Measurements from ENCODE around the gene TMEM108. TPM values are rescaled to one million over a fixed set of nuclear protein-coding genes. Genes with fewer than 3 reads are reported as not detected.

The TMEM108 gene
- total RNA-seq, 2 experiments from 2014 or later, result not detected

DNA sequence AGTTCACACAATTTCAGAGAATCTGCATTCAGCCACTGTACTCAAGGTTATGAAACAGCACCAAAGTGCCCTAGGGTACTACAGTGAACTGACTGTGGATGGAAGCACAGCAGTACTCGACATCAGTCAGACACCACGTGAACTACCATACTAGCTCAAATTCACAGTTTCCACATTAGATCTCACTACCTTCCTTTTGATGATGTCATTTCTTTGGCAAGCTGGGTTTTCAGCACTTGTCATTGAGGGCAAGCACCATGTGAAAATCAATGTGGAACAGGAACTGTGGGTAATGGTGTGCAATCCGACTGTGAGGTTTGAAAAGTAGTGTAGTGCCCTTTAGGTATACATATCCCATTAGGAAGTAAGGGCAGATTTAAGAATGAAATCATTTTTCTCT, 251.1 kb downstream of the TMEM108 start:
- H3K4me2 ChIP-seq (ENCODE audit: low read length), result no peak overlapping the region
- ChIA-PET CTCF (ENCODE audit: unreplicated experiment) (no interaction called here), POLR2A (no interaction called here)
- no peak for TF ChIP-seq EZH2phosphoT487 (IDR thresholded peaks at IDR 0.05; ENCODE audit: borderline replicate concordance, low read depth, low read length)
- TF ChIP-seq, protein P1, sequence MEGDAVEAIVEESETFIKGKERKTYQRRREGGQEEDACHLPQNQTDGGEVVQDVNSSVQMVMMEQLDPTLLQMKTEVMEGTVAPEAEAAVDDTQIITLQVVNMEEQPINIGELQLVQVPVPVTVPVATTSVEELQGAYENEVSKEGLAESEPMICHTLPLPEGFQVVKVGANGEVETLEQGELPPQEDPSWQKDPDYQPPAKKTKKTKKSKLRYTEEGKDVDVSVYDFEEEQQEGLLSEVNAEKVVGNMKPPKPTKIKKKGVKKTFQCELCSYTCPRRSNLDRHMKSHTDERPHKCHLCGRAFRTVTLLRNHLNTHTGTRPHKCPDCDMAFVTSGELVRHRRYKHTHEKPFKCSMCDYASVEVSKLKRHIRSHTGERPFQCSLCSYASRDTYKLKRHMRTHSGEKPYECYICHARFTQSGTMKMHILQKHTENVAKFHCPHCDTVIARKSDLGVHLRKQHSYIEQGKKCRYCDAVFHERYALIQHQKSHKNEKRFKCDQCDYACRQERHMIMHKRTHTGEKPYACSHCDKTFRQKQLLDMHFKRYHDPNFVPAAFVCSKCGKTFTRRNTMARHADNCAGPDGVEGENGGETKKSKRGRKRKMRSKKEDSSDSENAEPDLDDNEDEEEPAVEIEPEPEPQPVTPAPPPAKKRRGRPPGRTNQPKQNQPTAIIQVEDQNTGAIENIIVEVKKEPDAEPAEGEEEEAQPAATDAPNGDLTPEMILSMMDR (conservative IDR thresholded peaks at IDR 0.05; ENCODE audit: low read length), result no peak
- no peaks in the 10 kb centered on the region for H3K79me2 ChIP-seq (ENCODE audit: insufficient read depth, low read depth, low read length)
- H2AFZ ChIP-seq (ENCODE audit: low read length), result no peak overlapping the region
- H4K20me1 ChIP-seq (ENCODE audit: insufficient read depth, low read length), result no peaks in the 10 kb centered on the region
- H3K36me3 ChIP-seq (ENCODE audit: insufficient read depth, low read length), result no peaks in the 10 kb centered on the region
- H3K4me3 ChIP-seq (ENCODE audit: low read depth, low read length, poor library complexity, severe bottlenecking), result no peak overlapping the region
- no TSS peak for BruUV-seq (replicated peaks)
- intact Hi-C loops (cut with micrococcal nuclease; ENCODE audit: unreplicated experiment), result no loop called here
- H3K9me3 ChIP-seq (ENCODE audit: low read length), result no peaks in the 10 kb centered on the region
- no peak for DNase-seq (ENCODE audit: low spot score)
- no peaks in the 10 kb centered on the region for H3K9me2 ChIP-seq (ENCODE audit: insufficient read depth, low read length)
- H3K4me1 ChIP-seq (ENCODE audit: insufficient read depth, low read length, poor library complexity, severe bottlenecking), result no peaks in the 10 kb centered on the region
- H3K27ac ChIP-seq (ENCODE audit: low read depth, low read length, poor library complexity, severe bottlenecking), result no peak overlapping the region

DNA sequence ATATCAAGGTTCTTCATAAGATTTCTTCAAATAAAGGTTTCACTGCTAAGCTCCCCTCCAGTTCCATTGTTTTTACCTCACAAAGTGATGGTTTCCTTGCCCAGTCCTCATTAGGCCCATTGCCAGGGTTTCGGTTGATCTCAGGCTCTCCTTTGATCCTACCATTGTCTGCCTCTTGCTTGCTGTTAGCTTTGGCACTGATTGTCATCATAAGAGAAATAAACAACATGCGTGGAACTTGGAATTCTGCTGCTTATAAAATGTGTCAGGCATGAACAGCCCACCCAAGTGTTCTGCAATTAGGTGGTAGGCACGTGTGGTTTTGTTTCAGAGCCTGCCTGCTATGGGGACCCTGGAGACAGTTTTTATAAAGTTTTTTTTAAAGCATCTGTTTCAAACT, 254.1 kb downstream of the TMEM108 start:
- Histone ChIP-seq H3K4me2 (ENCODE audit: low read length) (no peak overlapping the region), H3K9me3 (ENCODE audit: low read length) (no peaks in the 10 kb centered on the region), H3K4me1 (ENCODE audit: insufficient read depth, low read length, poor library complexity, severe bottlenecking) (no peaks in the 10 kb centered on the region), H3K9me2 (ENCODE audit: insufficient read depth, low read length) (no peaks in the 10 kb centered on the region), H4K20me1 (ENCODE audit: insufficient read depth, low read length) (no peaks in the 10 kb centered on the region), H3K4me3 (ENCODE audit: low read depth, low read length, poor library complexity, severe bottlenecking) (no peak overlapping the region), H2AFZ (ENCODE audit: low read length) (no peak overlapping the region), H3K79me2 (ENCODE audit: insufficient read depth, low read depth, low read length) (no peaks in the 10 kb centered on the region), H3K36me3 (ENCODE audit: insufficient read depth, low read length) (no peaks in the 10 kb centered on the region), H3K27ac (ENCODE audit: low read depth, low read length, poor library complexity, severe bottlenecking) (no peak overlapping the region)
- intact Hi-C loops (cut with micrococcal nuclease; ENCODE audit: unreplicated experiment), result no loop called here
- CTCF ChIA-PET (ENCODE audit: unreplicated experiment), result no interaction called here
- DNase-seq (ENCODE audit: low spot score), result no peak
- TF ChIP-seq, protein P1 (conservative IDR thresholded peaks at IDR 0.05; ENCODE audit: low read length), result no peak
- TF ChIP-seq EZH2phosphoT487 (IDR thresholded peaks at IDR 0.05; ENCODE audit: borderline replicate concordance, low read depth, low read length), result no peak
- BruUV-seq (replicated peaks), result no TSS peak
- POLR2A ChIA-PET, result no interaction called here

DNA sequence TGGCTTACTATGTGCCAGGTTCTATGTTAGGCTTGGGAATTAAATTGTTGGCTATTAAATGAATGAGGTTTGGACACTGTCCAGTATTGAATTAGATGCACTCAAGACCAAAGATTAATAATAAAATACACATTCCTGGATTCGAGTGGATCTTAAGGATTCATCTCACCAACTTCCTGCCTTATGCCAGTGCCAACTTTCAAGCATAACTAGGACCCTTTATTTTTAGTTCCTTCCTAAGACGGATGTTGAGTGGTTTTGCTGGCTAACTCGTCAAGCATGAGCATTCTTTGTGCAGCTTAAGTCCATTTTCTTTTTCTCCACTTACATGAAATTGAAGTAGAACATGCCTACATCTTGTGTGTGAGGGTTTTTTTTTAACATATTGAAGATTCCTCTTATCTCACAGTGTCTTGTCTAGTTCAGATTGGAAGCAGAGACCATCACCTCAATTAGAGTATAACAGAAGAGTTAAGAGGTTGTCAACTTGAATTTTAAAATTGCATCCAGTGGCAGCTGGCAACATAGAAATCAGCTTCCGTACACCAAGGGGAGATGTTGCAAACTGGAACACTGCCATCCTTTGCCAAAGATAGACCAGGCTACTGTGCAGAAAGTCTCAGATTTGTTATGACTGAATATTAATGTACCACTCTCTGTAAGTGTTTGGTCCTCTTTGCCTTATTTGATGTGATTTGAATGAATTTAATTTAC, 255.4 kb downstream of the TMEM108 start:
- CTCF ChIA-PET (ENCODE audit: unreplicated experiment), result no interaction called here
- no peaks in the 10 kb centered on the region for H3K79me2 ChIP-seq (ENCODE audit: insufficient read depth, low read depth, low read length)
- H4K20me1 ChIP-seq (ENCODE audit: insufficient read depth, low read length), result no peaks in the 10 kb centered on the region
- no TSS peak for BruUV-seq (replicated peaks)
- DNase-seq (ENCODE audit: low spot score), result no peak
- no peak overlapping the region for H2AFZ ChIP-seq (ENCODE audit: low read length)
- TF ChIP-seq, protein P1 (conservative IDR thresholded peaks at IDR 0.05; ENCODE audit: low read length), result no peak
- TF ChIP-seq EZH2phosphoT487 (IDR thresholded peaks at IDR 0.05; ENCODE audit: borderline replicate concordance, low read depth, low read length), result no peak
- H3K36me3 ChIP-seq (ENCODE audit: insufficient read depth, low read length), result no peaks in the 10 kb centered on the region
- no peaks in the 10 kb centered on the region for H3K9me3 ChIP-seq (ENCODE audit: low read length)
- no peak overlapping the region for H3K27ac ChIP-seq (ENCODE audit: low read depth, low read length, poor library complexity, severe bottlenecking)
- no peaks in the 10 kb centered on the region for H3K9me2 ChIP-seq (ENCODE audit: insufficient read depth, low read length)
- H3K4me3 ChIP-seq (ENCODE audit: low read depth, low read length, poor library complexity, severe bottlenecking), result no peak overlapping the region
- H3K4me2 ChIP-seq (ENCODE audit: low read length), result no peak overlapping the region
- H3K4me1 ChIP-seq (ENCODE audit: insufficient read depth, low read length, poor library complexity, severe bottlenecking), result no peaks in the 10 kb centered on the region
- intact Hi-C loops (cut with micrococcal nuclease; ENCODE audit: unreplicated experiment), result no loop called here
- POLR2A ChIA-PET, result interaction anchor here (1.0 kb wide), 1 partner anchor 51 kb away, joined by 3 read pairs; no protein-coding TSS in a partner anchor
